ENCODE data around the gene HIPK1.
A peak's percentile ranks its signal among the peaks of the same experiment; 100 is the strongest.
"Not testable (repeated sequence)": the region's sequence is repeated elsewhere in the genome, so short reads cannot be mapped to it uniquely, and the experiment has no call there.

HIPK1 gene

GRCh38 chr1:113945329-113945728 is 16.2 kb downstream of the HIPK1 start:
- no peak for DNase-seq (ENCODE audit: low spot score)

GRCh38 chr1:113946112-113946511 is 17.0 kb downstream of the HIPK1 start:
- no peak for DNase-seq (ENCODE audit: low spot score)

- DNase-seq (ENCODE audit: low spot score), result no peak
These were observed 17.7 kb downstream of the HIPK1 start for GRCh38 chr1:113946678-113947387.

GRCh38 chr1:113947388-113948107 is 18.4 kb downstream of the HIPK1 start:
- DNase-seq (ENCODE audit: low spot score), result no peak

GRCh38 chr1:113948151-113948550 is 19.0 kb downstream of the HIPK1 start:
- not testable (repeated sequence) for DNase-seq (ENCODE audit: low spot score)

- no peak for DNase-seq (ENCODE audit: low spot score)
These were observed 19.9 kb downstream of the HIPK1 start for GRCh38 chr1:113949007-113949406.

- no peak for DNase-seq (ENCODE audit: low spot score)
These were observed 21.8 kb downstream of the HIPK1 start for GRCh38 chr1:113950908-113951307.

- no peak for DNase-seq (ENCODE audit: low spot score)
These were observed 22.6 kb downstream of the HIPK1 start for GRCh38 chr1:113951719-113952118.

- no peak for DNase-seq (ENCODE audit: low spot score)
These were observed 28.9 kb downstream of the HIPK1 start for GRCh38 chr1:113957984-113958383.

GRCh38 chr1:113958691-113959090 is 29.6 kb downstream of the HIPK1 start:
- DNase-seq (ENCODE audit: low spot score), result no peak

- DNase-seq (ENCODE audit: low spot score), result no peak
These were observed 34.3 kb downstream of the HIPK1 start for GRCh38 chr1:113963281-113963906.

GRCh38 chr1:113965703-113966412 is 36.7 kb downstream of the HIPK1 start:
- DNase-seq (ENCODE audit: low spot score), result no peak

- DNase-seq (ENCODE audit: low spot score), result no peak
These were observed 43.8 kb downstream of the HIPK1 start for GRCh38 chr1:113972954-113973353.

GRCh38 chr1:113975211-113975895 is 46.2 kb downstream of the HIPK1 start:
- peak; percentile 38 for DNase-seq (ENCODE audit: low spot score)

- DNase-seq (ENCODE audit: low spot score), result no peak
These were observed 47.6 kb downstream of the HIPK1 start for GRCh38 chr1:113976609-113977278.

- no peak for DNase-seq (ENCODE audit: low spot score)
These were observed 48.8 kb downstream of the HIPK1 start for GRCh38 chr1:113977906-113978305.

- DNase-seq (ENCODE audit: low spot score), result peak; percentile 35
These were observed 50.0 kb downstream of the HIPK1 start, which contains the start of gene OLFML3 for GRCh38 chr1:113978863-113979702. Gene OLFML3, plus strand, starts transcription at chr1:113979474. Its CDS starts 43 bp downstream, at chr1:113979517.

GRCh38 chr1:113980110-113980509 is 51.0 kb downstream of the HIPK1 start:
- no peak for DNase-seq (ENCODE audit: low spot score)

- DNase-seq (ENCODE audit: low spot score), result no peak
These were observed 53.1 kb downstream of the HIPK1 start for GRCh38 chr1:113981962-113982931.

Measured in CD4-positive, alpha-beta T cell treated with Interleukin-2 at 100 ng/mL for 4 hours (primary cell).